ENCODE results near the gene GALNT9.

The GALNT9 gene

GRCh38 chr12:132325733-132326130 is 3.7 kb downstream of the GALNT9 start:
- no peak for FAIRE-seq

GRCh38 chr12:132324841-132325732 is 4.3 kb downstream of the GALNT9 start:
- no peak for FAIRE-seq

GRCh38 chr12:132324173-132324572 is 5.2 kb downstream of the GALNT9 start:
- FAIRE-seq = no peak

- FAIRE-seq = no peak
Measured at GRCh38 chr12:132323171-132324010, 6.0 kb downstream of the GALNT9 start.

- FAIRE-seq = no peak
Measured at GRCh38 chr12:132322206-132323132, 6.9 kb downstream of the GALNT9 start.

DNA sequence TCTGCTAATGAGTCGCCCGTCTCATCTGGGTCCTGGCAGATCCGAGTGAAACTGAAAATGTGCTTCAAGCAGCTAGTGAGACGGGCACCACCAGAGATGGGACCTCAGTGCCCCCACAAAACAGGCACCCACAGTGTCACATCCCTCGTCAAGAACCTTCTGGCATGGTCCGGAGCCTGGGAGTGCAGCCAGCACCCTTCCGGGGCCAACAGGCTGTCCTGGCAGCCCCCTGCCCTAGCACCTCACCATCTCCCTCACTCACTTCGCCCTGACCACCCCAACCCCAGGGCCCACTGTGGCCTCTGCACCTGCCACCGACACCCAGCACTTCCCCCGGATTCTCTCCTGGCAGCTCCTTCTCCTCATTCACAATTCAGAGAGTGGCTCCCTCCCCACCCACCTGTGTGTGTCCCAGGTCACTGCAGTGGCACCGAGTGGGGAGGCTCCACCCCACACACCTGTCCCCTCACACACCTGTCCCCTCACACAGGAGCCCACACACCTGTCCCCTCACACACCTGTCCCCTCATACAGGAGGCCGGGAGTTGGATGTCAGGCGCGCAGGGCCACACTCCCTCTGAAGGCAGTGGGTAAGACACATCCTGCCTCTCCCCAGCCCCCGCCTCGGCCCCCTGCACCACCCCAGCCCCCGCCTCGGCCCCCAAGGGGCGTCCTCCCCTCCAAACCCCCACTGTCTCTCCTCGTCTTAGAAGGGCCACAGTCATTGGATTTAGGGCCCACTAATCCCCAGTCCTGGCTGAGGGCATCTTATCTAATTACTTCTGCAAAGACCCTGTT is 7.9 kb downstream of the GALNT9 start:
- FAIRE-seq = no peak

DNA sequence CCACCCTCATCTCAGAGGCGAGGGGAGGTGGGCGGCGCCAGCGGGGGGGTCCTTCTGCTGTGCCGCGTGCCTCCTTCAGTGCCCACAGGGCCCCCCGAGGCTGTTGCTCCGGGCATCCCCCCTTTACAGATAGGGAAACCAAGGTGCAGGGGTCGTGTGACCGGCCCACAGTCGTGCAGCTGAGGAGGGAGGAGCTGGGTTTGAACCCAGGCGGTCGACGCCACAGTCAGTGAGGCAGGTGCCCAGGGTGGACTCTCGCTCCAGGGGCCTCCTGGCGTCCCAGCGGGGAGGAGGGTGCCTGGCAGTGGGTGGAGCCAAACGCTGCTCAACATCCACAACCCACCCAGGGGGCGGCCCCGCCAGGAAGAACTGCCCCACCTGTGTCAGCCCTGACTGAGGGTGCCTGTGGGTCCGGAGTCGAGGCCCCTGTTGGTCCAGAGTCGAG is 8.6 kb downstream of the GALNT9 start:
- no peak for FAIRE-seq

GRCh38 chr12:132319991-132320570 is 9.3 kb downstream of the GALNT9 start:
- no peak for FAIRE-seq

DNA sequence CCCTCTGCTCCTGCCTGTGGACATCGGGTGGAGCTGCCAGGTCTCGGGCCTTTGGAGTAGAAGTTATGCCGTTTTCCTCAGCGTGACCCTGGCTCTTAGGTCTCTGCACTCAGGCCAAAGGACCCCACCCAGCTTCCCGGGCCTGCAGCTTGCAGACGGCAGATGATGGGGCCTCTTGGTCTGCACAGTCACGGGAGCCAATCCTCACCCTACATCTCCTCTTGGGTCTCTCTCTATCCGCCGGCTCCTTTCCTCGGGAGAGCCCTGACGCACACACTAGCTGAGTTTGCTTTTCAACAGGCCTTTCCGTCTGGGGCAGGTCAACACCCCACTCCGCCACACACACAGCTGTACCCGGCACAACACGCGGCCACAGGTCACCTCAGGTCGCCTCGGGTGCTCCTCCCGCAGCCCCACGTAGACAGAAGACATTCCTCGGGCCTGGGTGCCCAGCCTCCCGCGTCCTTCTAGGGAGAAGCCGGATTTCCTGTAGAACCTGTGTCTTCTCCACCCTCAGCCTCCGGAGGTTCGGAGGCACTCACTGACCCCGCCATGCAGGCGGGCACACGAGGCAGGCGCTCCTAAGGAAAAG is 9.9 kb downstream of the GALNT9 start:
- FAIRE-seq = no peak

DNA sequence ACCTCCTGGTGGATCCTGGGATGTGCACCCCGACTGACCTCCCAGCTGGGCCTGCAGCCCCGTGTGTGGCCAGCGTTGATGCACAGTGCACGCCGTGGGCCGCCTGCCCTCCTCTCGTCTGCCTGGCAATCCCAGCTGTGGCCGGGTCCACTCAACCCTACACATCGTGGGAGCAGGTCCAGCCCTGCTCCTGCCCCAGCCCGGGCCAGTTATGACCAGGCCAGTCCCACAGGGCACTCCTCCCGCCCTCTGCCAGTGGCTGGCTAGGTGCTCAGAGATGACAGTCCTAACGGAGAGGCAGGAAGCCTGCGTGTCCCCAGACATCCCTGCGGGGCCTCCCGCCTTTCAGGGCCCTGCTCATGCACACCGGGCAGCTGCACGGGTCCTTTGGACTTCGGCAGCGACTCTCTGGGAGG is 10.8 kb downstream of the GALNT9 start:
- no peak for FAIRE-seq

DNA sequence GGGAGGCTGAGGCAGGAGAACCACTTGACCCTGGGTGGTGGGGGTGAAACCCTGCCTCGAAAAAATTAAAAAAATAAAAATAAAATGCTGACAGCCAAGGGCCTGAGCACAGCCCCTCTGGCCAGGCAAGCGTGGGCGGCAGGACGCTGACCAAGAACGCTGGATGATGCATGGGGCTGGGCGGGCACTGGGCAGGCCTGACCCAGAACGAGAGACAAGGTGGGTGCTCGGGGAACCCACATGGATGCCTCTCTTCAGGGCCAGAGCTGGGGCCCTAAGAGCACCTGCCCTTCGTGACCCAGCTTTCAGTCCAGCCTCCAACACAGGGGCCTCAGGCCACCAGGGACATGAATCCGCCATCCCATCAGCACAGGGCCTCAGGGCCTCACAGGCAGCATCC is 11.3 kb downstream of the GALNT9 start:
- no peak for FAIRE-seq

- FAIRE-seq = no peak
Measured at GRCh38 chr12:132317233-132317938, 12.0 kb downstream of the GALNT9 start.

DNA sequence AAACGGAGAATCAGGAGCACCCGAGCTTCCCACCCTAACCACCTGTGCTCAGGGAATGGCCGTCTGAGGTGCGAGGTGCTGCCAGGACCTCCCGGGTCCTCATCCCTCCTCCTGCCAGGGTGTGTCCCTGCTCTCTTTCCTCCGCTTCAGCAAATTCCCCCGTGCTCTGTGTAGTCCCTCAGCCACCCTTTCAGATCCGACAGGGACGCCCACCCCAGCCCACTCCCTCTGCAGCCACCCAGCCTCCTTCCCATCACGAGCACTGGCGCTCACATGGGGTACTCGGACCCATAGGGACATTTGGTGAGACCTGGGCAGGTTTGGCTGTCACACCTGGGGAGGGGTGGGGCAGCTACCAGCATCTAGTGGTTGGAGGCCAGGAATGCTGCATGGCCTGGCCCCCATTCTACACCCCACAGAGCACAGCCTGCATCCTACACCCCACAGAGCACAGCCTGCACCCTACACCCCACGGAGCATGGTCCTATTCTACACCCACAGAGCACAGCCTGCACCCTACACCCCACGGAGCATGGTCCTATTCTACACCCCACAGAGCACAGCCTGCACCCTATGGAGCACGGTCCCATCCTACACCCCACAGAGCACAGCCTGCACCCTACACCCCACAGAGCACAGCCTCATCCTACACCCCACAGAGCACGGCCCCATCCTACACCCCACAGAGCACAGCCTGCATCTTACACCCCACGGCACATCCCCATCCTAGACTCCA is 12.7 kb downstream of the GALNT9 start:
- no peak for FAIRE-seq

- FAIRE-seq = no peak
Measured at GRCh38 chr12:132315951-132316350, 13.4 kb downstream of the GALNT9 start.

- FAIRE-seq = no peak
Measured at GRCh38 chr12:132315507-132315906, 13.9 kb downstream of the GALNT9 start.

DNA sequence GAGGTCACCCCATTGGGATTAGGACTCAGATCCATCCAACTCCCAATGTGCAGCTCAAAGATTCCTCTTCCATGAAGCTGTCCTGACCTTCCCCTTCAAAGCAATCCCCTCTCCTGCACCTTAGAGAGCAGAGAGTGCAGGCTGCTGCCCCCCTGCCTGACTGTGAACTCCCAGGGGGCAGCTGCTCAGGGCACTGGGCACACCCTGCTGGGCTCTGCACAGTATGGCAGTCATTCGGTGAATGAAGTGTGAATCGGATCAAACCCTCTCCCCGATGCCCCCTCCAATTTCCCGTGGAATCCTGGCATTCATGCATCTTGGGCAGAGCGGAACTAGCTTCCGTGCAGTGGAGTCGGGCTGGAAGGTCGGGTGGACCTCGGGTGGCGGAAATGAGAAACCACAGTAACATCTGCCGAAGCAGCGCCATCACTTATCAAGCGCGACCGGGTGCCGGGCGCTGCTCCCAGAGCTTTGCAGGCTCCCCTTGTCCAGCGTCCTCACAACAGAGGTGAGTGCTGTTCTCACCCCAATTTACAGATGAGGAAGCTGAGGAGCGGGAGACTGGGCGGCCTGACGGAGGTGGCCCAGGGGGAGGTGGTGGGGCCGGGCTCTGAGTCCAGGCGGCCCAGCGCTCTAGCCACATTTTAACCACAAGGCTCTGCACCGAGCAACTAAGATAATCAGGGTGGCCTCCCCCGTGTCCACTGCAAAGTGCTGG is 14.7 kb downstream of the GALNT9 start:
- no peak for FAIRE-seq

- no peak for FAIRE-seq
Measured at GRCh38 chr12:132314035-132314434, 15.4 kb downstream of the GALNT9 start.

DNA sequence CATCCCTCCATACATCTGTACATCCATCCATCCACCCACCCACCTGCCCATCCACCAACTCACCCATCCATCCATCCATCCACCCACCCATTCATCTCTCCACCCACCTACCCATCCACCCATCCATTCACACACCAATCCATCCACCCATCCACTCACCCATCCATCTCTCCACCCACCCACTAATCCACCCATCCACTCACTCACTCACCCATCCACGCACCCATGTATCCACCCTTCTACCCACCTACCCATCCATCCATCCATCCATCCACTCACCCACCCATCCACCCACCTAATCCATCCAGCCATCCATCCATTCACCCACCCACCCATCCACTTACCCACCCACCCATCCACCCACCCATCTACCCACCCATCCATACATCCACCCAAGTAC is 16.2 kb downstream of the GALNT9 start:
- no peak for FAIRE-seq

- FAIRE-seq = no peak
Measured at GRCh38 chr12:132312516-132312915, 16.9 kb downstream of the GALNT9 start.
